Esophagus muscularis mucosa (tissue), 4 donors: Measurements from ENCODE around the gene SFPQ. TPM values are rescaled to one million over a fixed set of nuclear protein-coding genes. Genes with fewer than 3 reads are reported as not detected.

Source experiments
- DNase-seq: peaks from one replicate; pipeline ENCODE4 v3.0.0-alpha.2; 2017; ENCODE audit errors: extremely low spot score
- H3K27ac ChIP-seq, 4 donors: fragments of 200-600 bp; sonication (generic); replicated peaks in 1 of 4; 1 replicate in 3 of 4; 2 replicates in 1 of 4; pipeline ENCODE4 v1.5.1; 2016 to 2019; ENCODE audit warnings: mild to moderate bottlenecking in 1 of 4
- H3K27me3 ChIP-seq, 4 donors: fragments of 200-600 bp; sonication (generic); one replicate each; pipeline versions ENCODE4 v1.5.1 to v1.6.0; 2016 to 2019
- H3K36me3 ChIP-seq, 4 donors: fragments of 200-600 bp; sonication (generic); one replicate each; pipeline ENCODE4 v1.5.1; 2016 to 2019
- H3K4me1 ChIP-seq, 4 donors: fragments of 200-600 bp; sonication (generic); one replicate each; pipeline ENCODE4 v1.5.1; 2016 to 2019
- H3K4me3 ChIP-seq, 4 donors: fragments of 200-600 bp; sonication (generic); 1 replicate in 2 of 4; 2 replicates in 2 of 4; pipeline ENCODE4 v1.5.1; 2016 to 2019; ENCODE audit warnings: mild to moderate bottlenecking in 4 of 4, moderate library complexity in 1 of 4
- H3K9me3 ChIP-seq, 4 donors: fragments of 200-600 bp; sonication (generic); 1 replicate in 3 of 4; 2 replicates in 1 of 4; pipeline ENCODE4 v1.5.1; 2016 to 2019
- CTCF ChIP-seq, 3 experiments: fragments of 200-600 bp in 2 of 3; fragments of 450-650 bp in 1 of 3; sonication (generic) in 2 of 3; IDR thresholded peaks; one replicate each; pipeline ENCODE4 v1.5.1; 2017 to 2019; ENCODE audit warnings: antibody characterized with exemption in 3 of 3, mild to moderate bottlenecking in 2 of 3, moderate library complexity in 1 of 3
- EP300 ChIP-seq: sonication (generic); formaldehyde crosslinking; IDR thresholded peaks from one replicate; pipeline ENCODE4 v1.6.1; 2017; ENCODE audit warnings: antibody characterized with exemption
- POLR2A ChIP-seq: fragments of 450-650 bp; IDR thresholded peaks from one replicate; pipeline ENCODE4 v1.6.1; 2017; ENCODE audit warnings: antibody characterized with exemption, moderate library complexity, mild to moderate bottlenecking, low read depth
- POLR2AphosphoS5 ChIP-seq, 2 donors: sonication (generic); formaldehyde crosslinking; IDR thresholded peaks; one replicate each; pipeline ENCODE4 v1.6.1; 2017; ENCODE audit warnings: antibody characterized with exemption in 2 of 2
- WGBS: methylation state at CpG from one replicate; pipeline ENCODE4 v1.1.5; 2018; 5-methylcytosine and 5-hydroxymethylcytosine counted together
- intact Hi-C: fragments of 100-400 bp; cut with DNase I; formaldehyde crosslinking; loops from one replicate; pipeline ENCODE4 v1.15.1; 2023
- total RNA-seq, 4 donors: library from RNA; depleted of rRNA; stranded (reverse); fragments of >200 nt; gene quantifications; one replicate each; pipeline versions ENCODE4 v1.1.0 to v1.2.1, GENCODE V29; 2016

Gene SFPQ
- total RNA-seq, 4 donors from 2014 or later, result 81.1 to 160 (median 127) TPM

DNA sequence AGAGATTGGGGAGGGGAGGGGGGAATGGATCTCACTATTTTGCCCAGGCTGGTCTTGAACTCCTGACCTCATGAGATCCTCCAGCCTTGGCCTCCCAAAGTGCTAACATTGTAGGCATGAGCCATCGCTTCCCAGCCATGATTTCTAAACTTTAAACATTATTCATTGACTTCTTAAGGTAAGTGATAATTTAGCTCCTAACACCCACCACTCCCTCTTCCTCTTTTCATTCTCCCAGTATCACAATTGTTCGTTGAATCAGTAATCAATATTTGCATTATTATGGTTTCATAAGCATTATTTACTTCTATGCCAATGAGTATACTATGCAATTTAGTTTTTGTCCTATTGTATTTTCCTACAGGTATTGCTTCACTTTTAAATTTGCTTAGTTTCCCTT is 33.6 kb upstream of the SFPQ start:
- WGBS, result 92% methylated on average over 2 of the region's 2 CpGs
- intact Hi-C loops, result no loop called here
- DNase-seq, result no peak
- no peak overlapping the region for H3K27ac ChIP-seq
- H3K9me3 ChIP-seq, result no peaks in the 10 kb centered on the region
- H3K4me1 ChIP-seq, result peaks cover 0 to 22% (median 13%) of the 10 kb centered on the region in 4 donors
- H3K4me3 ChIP-seq, result no peak overlapping the region
- TF ChIP-seq EP300, result no peak
- TF ChIP-seq POLR2A, result no peak
- no peak for TF ChIP-seq CTCF (IDR thresholded peaks at IDR 0.05)
- TF ChIP-seq POLR2AphosphoS5 (IDR thresholded peaks at IDR 0.05), result no peak
- H3K36me3 ChIP-seq, result no peaks in the 10 kb centered on the region
- H3K27me3 ChIP-seq, result no peaks in the 10 kb centered on the region

- Histone ChIP-seq H3K27me3 (no peaks in the 10 kb centered on the region), H3K9me3 (no peaks in the 10 kb centered on the region), H3K27ac (peak overlapping the region in 3 of 4 donors; percentile 17 to 48 (median 42)), H3K4me1 (peaks cover 0 to 22% (median 13%) of the 10 kb centered on the region in 4 donors), H3K36me3 (no peaks in the 10 kb centered on the region), H3K4me3 (no peak overlapping the region)
- WGBS, result 63% methylated on average over 4 of the region's 4 CpGs
- intact Hi-C loops, result no loop called here
- TF ChIP-seq POLR2A, result no peak
- no peak for TF ChIP-seq CTCF (IDR thresholded peaks at IDR 0.05)
- no peak for TF ChIP-seq EP300
- TF ChIP-seq POLR2AphosphoS5 (IDR thresholded peaks at IDR 0.05), result no peak
- no peak for DNase-seq
These were observed 30.2 kb upstream of the SFPQ start for GRCh38 chr1:35223084-35223630.

DNA sequence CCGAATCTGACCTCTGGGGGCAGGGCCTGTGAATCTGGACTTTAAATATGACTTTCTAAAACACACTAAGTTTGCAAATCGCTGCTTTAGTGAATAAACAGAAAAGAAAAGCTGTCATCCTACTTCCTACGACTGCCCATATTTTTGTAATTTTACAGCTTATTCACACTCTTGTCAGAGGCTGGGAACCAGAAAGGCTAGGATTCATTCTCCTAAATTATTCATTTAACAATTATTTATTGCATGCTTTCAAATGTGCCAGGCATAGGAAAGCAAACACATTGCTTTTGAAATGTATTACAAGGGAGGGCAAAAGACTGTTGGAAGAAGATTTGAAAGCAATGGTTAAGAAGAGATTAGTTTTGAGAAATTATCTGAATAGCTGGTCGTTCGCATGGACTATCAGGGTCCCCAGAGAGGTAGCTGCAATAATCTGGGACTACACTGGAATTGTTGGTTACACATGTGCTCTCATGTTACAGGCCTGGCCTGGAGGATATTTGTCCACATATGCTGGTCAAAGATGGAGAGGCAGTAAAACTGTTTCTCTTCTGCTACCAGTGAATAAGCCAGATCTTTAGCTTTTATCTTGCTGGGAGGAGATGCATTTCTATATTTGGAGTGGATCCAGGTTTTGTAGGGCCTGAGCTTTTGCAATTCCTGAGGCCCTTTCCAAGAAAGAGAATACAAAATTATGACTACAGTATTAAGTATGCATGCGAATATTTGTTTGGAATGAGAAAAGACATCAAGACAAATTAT is 29.6 kb upstream of the SFPQ start:
- Histone ChIP-seq H3K36me3 (no peaks in the 10 kb centered on the region), H3K27ac (peak overlapping the region; percentile 22 to 45 (median 34)), H3K27me3 (no peaks in the 10 kb centered on the region), H3K4me3 (no peak overlapping the region), H3K9me3 (no peaks in the 10 kb centered on the region), H3K4me1 (peaks cover 0 to 22% (median 13%) of the 10 kb centered on the region in 4 donors)
- WGBS, result 44% methylated on average over 6 of the region's 6 CpGs
- no peak for DNase-seq
- peak in 1 of 2 donors; percentile 14 for TF ChIP-seq POLR2AphosphoS5 (IDR thresholded peaks at IDR 0.05)
- no peak for TF ChIP-seq CTCF (IDR thresholded peaks at IDR 0.05)
- intact Hi-C loops, result no loop called here

GRCh38 chr1:35220976-35221375 is 28.0 kb upstream of the SFPQ start:
- Histone ChIP-seq H3K4me3 (no peak overlapping the region), H3K36me3 (no peaks in the 10 kb centered on the region), H3K9me3 (no peaks in the 10 kb centered on the region), H3K27me3 (no peaks in the 10 kb centered on the region), H3K27ac (no peak overlapping the region), H3K4me1 (peaks cover 0 to 22% (median 13%) of the 10 kb centered on the region in 4 donors)
- 50% methylated on average over 2 of the region's 2 CpGs for WGBS
- TF ChIP-seq CTCF (IDR thresholded peaks at IDR 0.05), result peak in 1 of 3 experiments; percentile 21
- TF ChIP-seq EP300, result no peak
- TF ChIP-seq POLR2A, result no peak
- no peak for TF ChIP-seq POLR2AphosphoS5 (IDR thresholded peaks at IDR 0.05)
- no peak for DNase-seq
- intact Hi-C loops, result no loop called here
